DOHH2 (cell line): Measurements from ENCODE around the gene HMG20B.

Experiments used
- EZH2phosphoT487 ChIP-seq: fragments of 200-600 bp; sonication (generic); IDR thresholded peaks from 2 replicates; pipeline ENCODE4 v1.6.1; 2017; ENCODE audit warnings: borderline replicate concordance, mild to moderate bottlenecking, antibody characterized with exemption, low read length, moderate library complexity, mixed read lengths
- TF ChIP-seq, protein P1 (sequence below): fragments of 200-600 bp; sonication (generic); IDR thresholded peaks from one replicate; pipeline ENCODE4 v1.5.1; 2014; ENCODE audit warnings: antibody characterized with exemption, mild to moderate bottlenecking, low read depth, low read length; ENCODE audit not compliant: poor library complexity, severe bottlenecking

DNA sequence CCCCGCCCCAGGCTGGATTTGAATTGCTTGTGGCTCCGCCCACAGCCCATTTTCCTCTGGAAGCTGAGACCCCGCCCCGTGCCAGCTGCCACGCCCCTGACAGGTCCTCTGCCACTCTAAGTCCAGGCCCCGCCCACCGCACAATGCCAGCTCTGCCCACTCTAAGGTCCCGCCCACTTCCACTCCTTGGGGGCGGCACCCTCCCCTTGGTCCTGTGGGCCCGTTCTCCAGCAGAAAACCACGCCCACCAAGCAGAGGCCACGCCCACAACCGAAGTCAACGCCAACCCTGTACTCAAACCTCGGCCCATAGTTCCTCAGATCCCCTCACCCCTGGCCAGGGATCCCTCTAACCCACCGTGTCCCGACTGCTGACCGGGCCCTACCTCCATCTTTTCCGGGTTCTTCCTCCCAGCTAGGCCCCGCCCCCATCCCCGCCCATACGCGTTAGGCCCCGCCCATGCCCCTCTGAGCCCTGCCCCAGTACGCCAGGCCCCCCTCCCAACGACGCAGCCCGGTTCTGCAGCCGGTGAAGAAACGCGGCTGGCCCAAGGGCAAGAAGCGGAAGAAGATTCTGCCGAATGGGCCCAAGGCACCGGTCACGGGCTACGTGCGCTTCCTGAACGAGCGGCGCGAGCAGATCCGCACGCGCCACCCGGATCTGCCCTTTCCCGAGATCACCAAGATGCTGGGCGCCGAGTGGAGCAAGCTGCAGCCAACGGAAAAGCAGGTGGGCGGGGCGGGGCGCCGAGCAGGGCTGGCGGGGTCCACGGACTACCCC, 1.3 kb downstream of the HMG20B start:
- TF ChIP-seq, protein P1, sequence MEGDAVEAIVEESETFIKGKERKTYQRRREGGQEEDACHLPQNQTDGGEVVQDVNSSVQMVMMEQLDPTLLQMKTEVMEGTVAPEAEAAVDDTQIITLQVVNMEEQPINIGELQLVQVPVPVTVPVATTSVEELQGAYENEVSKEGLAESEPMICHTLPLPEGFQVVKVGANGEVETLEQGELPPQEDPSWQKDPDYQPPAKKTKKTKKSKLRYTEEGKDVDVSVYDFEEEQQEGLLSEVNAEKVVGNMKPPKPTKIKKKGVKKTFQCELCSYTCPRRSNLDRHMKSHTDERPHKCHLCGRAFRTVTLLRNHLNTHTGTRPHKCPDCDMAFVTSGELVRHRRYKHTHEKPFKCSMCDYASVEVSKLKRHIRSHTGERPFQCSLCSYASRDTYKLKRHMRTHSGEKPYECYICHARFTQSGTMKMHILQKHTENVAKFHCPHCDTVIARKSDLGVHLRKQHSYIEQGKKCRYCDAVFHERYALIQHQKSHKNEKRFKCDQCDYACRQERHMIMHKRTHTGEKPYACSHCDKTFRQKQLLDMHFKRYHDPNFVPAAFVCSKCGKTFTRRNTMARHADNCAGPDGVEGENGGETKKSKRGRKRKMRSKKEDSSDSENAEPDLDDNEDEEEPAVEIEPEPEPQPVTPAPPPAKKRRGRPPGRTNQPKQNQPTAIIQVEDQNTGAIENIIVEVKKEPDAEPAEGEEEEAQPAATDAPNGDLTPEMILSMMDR, result no peak
- no peak for TF ChIP-seq EZH2phosphoT487
